Measurements from ENCODE around the gene PPP1R14D.
A peak's percentile ranks its signal among the peaks of the same experiment; 100 is the strongest.
"Not testable (repeated sequence)": the region's sequence is repeated elsewhere in the genome, so short reads cannot be mapped to it uniquely, and the experiment has no call there.

PPP1R14D gene

GRCh38 chr15:40828447-40829036 is at the start of gene PPP1R14D:
Gene PPP1R14D, minus strand, starts transcription at chr15:40828708. Its CDS starts 67 bp downstream, at chr15:40828641.
- no peak for DNase-seq

- DNase-seq = no peak
These were observed 49.2 kb upstream of the PPP1R14D start for GRCh38 chr15:40877694-40878093.

- no peak for DNase-seq
These were observed 47.7 kb upstream of the PPP1R14D start for GRCh38 chr15:40875991-40876730.

- DNase-seq = peak; percentile 52
These were observed 45.4 kb upstream of the PPP1R14D start, which contains the start of gene RHOV for GRCh38 chr15:40873694-40874561. Gene RHOV, minus strand, starts transcription at chr15:40874234. Its CDS starts 95 bp downstream, at chr15:40874139.

GRCh38 chr15:40872791-40873693 is 44.5 kb upstream of the PPP1R14D start:
- DNase-seq = no peak

GRCh38 chr15:40871749-40872617 is 43.5 kb upstream of the PPP1R14D start:
- DNase-seq = no peak

- DNase-seq = no peak
These were observed 42.2 kb upstream of the PPP1R14D start for GRCh38 chr15:40870716-40871115.

- no peak for DNase-seq
These were observed 41.2 kb upstream of the PPP1R14D start for GRCh38 chr15:40869686-40870085.

- DNase-seq = no peak
These were observed 38.7 kb upstream of the PPP1R14D start for GRCh38 chr15:40867199-40867598.

- DNase-seq = no peak
These were observed 35.3 kb upstream of the PPP1R14D start for GRCh38 chr15:40863660-40864270.

- not testable (repeated sequence) for DNase-seq
These were observed 32.6 kb upstream of the PPP1R14D start for GRCh38 chr15:40861147-40861546.

- peak; percentile 76 for DNase-seq
These were observed 30.8 kb upstream of the PPP1R14D start for GRCh38 chr15:40859206-40859851.

- DNase-seq = no peak
These were observed 30.2 kb upstream of the PPP1R14D start for GRCh38 chr15:40858706-40859105.

GRCh38 chr15:40857601-40858341 is 29.3 kb upstream of the PPP1R14D start:
- peak; percentile 72 for DNase-seq

GRCh38 chr15:40856746-40857145 is 28.2 kb upstream of the PPP1R14D start:
- no peak for DNase-seq

GRCh38 chr15:40855706-40856234 is 27.3 kb upstream of the PPP1R14D start:
- DNase-seq = no peak

- DNase-seq = no peak
These were observed 25.7 kb upstream of the PPP1R14D start for GRCh38 chr15:40854161-40854560.

GRCh38 chr15:40853241-40853890 is 24.9 kb upstream of the PPP1R14D start:
- no peak for DNase-seq

GRCh38 chr15:40852529-40852928 is 24.0 kb upstream of the PPP1R14D start:
- no peak for DNase-seq

All from CD4-positive, alpha-beta T cell treated with Interleukin-15 for 1 hour (primary cell).